Measurements from ENCODE around the gene IGSF23.

IGSF23 gene

DNA sequence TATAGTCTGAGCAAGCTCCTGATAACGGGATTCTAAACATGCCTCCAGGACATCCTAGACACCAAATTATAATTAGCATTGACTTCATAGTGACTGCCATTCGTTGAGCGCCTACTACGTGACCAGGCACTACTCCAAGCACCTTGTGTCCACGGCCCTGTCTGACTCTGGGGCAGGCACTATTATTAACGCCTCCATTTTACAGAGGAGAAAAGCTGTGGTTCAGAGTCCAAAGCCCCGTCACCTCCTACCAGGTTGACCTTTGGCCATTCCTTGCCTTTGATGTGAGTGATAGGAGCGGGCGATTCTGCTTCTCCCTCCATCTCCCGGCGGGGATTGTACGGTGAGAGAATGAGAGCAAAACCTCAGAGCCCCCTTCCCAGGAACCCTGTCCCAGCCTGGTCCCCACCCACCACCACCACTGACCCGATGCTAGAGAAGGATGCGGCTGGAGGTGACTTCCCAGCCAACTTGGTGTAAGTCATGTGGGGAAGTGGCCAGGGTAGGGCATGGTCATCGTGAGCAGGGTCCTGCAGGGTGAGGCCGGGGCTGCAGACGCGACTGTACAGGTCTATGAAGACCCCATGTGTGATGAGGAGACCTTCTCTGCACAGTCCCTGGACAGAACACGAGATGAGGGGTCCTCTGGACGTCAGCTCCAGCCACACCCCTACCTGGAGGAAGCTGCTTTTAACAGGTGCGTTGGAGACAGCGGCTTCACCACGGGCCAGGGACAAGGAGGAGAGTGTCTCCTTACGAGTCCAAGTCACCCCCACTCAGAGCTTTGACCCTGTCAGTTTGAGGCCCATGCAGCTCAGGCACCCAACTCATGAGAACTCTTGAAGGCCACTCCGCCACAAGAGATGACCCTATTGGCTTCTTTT is at the start of gene IGSF23:
Gene IGSF23 (plus strand): TSS at position 269 of the 884 bp plus-strand sequence. CDS start 83 bp downstream, at position 352.
- no peak for DNase-seq (ENCODE audit: low read depth)

GRCh38 chr19:44566984-44567383 is 46.4 kb upstream of the IGSF23 start:
- no peak for DNase-seq (ENCODE audit: low read depth)

GRCh38 chr19:44567745-44568144 is 45.6 kb upstream of the IGSF23 start:
- no peak for DNase-seq (ENCODE audit: low read depth)

DNA sequence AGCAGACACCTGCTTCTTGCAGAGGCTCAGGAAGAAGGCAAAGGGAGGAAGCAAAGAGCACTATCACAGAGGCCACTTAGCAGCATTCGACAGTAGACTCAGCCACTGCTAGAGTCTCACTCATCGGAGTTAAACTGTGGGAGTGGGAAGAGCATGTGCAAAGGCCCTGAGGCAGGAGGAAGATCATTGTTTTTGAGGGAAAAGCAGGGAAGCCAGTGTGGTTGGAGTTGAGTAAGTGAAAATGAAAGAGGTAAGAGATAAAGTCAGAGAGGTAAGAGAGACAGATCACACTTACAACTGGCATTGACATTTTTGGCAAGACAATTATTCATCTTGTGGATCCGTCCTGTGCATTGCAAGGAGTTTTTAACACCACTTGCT is 42.8 kb upstream of the IGSF23 start:
- no peak for DNase-seq (ENCODE audit: low read depth)

GRCh38 chr19:44570984-44571684 is 42.2 kb upstream of the IGSF23 start:
- DNase-seq (ENCODE audit: low read depth) = no peak

GRCh38 chr19:44571830-44572580 is 41.4 kb upstream of the IGSF23 start:
- DNase-seq (ENCODE audit: low read depth) = no peak

DNA sequence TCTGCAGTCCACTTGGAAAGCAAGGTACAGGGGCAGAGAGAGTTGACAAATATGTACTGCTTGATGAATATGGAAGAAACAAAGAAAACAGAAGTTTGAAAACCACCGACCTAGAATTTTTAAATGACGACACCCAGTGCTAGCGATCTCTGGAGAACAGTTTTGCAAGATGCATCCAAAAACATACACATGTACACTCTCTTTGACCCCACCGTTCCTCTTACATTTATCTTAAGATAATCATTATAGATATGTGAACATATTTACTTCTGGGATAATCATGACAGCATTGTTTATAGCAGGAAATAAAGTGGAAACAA is 40.8 kb upstream of the IGSF23 start:
- DNase-seq (ENCODE audit: low read depth) = no peak

- DNase-seq (ENCODE audit: low read depth) = no peak
Measured at GRCh38 chr19:44573183-44573582, 40.2 kb upstream of the IGSF23 start.

DNA sequence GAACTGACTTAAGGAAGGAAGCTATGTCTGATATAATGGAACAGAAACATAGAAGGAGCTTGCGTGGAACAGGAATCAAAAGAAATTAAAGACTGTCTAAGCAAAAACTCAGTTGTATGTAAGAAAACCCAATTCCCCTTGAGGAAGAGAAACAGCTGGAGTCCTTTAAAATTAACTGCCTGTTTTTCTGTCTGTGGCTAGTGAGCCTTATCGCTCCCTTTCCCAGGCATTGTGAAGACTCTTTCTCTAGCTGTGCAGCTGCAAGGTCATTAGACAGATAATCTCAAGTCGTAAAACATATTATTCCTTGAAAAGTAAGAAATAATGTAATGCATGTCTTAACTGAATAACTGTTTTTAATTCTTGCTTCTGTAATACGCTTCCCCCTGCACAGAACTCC is 39.7 kb upstream of the IGSF23 start:
- DNase-seq (ENCODE audit: low read depth) = no peak

GRCh38 chr19:44574186-44574950 is 39.0 kb upstream of the IGSF23 start:
- no peak for DNase-seq (ENCODE audit: low read depth)

DNA sequence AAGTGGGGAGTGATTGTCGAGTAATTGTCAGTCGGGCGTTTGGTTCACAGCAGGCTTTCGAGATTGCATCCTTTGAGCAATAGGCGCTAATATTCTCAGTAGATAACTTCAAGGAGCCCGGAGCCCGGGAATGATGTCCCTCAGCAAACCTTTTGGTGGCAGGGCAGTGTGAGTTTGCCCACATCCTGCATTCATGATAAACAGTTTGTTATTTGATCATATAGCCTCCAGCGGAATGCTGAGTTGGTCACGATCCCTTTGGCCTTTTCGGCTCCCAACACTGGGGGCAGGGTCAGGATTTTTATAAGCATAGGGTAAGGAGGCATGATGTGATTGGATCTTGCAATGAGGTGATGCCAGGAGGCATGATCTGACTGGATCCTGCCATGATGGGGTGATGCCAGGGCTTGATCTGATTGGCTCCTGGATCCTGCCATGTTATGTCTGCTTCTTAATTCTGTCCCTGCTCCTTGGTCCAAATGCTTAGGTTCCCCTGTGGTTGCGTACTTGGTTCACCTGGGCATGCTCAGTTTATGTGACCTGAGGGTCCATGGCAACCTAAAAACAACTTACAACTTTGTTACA is 38.2 kb upstream of the IGSF23 start:
- DNase-seq (ENCODE audit: low read depth) = no peak

GRCh38 chr19:44576843-44577565 is 36.4 kb upstream of the IGSF23 start:
- no peak for DNase-seq (ENCODE audit: low read depth)

DNA sequence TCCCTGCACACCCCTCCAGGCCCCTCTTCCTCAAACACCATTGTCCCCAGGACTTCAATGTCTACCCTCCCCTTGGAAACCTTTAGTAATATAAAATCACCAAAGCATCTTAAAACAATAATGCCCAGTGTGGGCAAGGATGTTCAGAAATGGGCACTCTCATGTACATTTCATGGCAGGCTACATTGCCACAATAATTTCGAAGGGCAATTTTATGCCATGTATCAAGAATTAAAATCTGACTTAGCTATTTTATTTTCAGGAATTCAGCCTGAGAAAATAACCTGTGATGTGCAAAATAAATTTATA is 35.8 kb upstream of the IGSF23 start:
- no peak for DNase-seq (ENCODE audit: low read depth)

DNA sequence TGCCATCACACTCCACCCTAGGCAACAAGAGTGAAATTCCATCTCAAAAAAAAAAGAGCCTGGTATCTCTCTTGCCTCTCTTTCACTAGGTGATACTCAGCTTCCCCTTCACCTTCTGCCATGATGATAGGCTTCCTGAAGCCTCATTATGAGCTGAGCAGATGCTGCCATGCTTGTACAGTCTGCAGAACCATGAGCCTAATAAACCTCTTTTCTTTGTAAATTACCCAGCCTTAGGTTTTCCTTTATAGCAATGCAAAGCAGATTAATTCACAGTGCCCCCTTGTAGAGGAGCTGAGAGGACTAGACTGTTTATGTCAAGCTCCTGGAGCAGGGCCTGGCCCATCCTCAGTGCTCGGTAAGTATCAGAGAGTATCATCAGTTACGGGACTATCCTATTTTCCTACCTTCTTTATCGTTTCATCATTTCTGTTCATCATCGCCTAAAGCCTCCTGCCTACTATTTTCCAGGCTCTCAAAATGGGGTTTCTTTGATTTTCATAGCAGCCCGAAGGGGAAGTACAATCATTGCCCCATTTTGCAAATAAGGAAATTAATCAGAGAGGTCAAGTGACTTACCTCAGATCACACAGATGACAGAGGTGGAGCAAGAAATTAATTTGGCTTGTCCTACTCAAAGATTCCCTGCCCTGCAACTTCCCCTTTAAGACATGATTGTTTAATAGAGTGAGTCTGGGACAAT is 33.5 kb upstream of the IGSF23 start:
- no peak for DNase-seq (ENCODE audit: low read depth)

GRCh38 chr19:44580366-44580895 is 32.9 kb upstream of the IGSF23 start:
- DNase-seq (ENCODE audit: low read depth) = no peak

DNA sequence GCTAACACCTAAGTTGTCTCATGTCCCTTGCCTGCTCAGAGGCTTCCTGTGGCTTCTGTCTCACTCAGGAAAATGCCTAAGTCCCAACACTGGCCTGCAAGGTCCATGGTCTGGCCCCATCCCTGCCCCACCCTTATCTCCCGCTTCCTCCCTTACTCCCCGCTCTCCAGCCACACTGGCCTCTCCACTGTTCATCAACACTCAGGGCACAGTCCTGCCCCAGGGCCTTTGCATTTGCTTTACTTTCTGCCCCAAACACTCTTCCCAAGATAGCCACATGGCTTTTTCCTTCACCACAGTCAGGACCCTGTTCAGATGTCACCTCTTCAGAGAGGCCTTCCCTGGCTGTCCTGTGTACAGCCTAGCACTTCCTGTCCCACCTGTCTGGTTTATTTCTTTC is 32.1 kb upstream of the IGSF23 start:
- no peak for DNase-seq (ENCODE audit: low read depth)

- DNase-seq (ENCODE audit: low read depth) = peak; percentile 6
Measured at GRCh38 chr19:44582581-44583265, 30.6 kb upstream of the IGSF23 start.

DNA sequence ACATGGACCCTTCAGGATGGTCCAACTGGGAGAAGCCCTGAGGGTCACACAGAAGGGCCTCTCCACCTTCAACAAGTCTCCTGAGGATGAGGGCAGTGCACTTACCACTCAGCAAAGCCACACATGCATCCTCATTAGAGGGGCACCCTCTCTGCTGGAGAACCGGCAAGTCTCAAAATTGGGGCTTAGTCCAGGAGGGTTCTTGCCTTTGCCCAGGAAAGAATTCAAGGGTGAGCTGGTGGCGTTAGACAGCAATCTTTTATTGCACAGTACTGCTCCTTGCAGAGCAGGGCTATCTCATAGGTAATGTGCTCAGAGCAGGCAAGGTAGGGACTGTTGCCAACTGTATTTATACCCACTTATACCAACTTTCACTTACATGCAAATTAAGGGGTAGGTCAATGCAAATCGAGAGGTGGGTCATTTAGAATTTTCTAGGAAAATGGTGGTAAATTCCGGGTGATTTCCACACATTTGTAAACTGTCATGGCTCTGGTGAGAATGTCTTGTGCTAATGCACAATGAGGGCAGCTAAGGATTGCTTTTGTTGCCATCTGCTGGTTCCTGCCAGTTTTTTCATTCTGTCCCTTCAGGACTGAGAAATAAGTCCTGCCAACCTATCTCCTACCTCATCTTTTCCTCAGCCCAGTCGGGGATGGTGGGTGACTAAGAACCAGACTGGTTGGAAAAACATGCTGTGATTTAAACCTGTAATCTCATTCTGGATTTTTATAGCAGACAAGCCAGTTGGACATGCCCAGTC is 27.8 kb upstream of the IGSF23 start:
- DNase-seq (ENCODE audit: low read depth) = no peak

Measured in stimulated activated CD8-positive, alpha-beta memory T cell treated with anti-CD3 and anti-CD28 coated beads, Interleukin-15, amount 100 ng/mL, for 24 hours (primary cell).